Effector memory CD4-positive, alpha-beta T cell (primary cell): Measurements from ENCODE around the gene RAD51B.
A peak's percentile ranks its signal among the peaks of the same experiment; 100 is the strongest.
"Not testable (repeated sequence)": the region's sequence is repeated elsewhere in the genome, so short reads cannot be mapped to it uniquely, and the experiment has no call there.

Experiments
- DNase-seq, 3 donors: peaks; one replicate each; pipeline ENCODE4 v3.0.0-alpha.2; 2020
- H3K27ac ChIP-seq: 2 replicates; pipeline ENCODE4 v1.7.0; 2013; ENCODE audit warnings: mild to moderate bottlenecking, low read length, moderate library complexity; ENCODE audit not compliant: insufficient read depth, poor library complexity, severe bottlenecking
- H3K27me3 ChIP-seq: replicated peaks from 2 replicates; pipeline ENCODE4 v1.7.0; 2013; ENCODE audit warnings: mild to moderate bottlenecking, low read length; ENCODE audit not compliant: insufficient read depth, control insufficient read depth, poor library complexity, severe bottlenecking
- H3K36me3 ChIP-seq: 2 replicates; pipeline ENCODE4 v1.7.0; 2013; ENCODE audit warnings: mild to moderate bottlenecking, low read length, moderate library complexity; ENCODE audit not compliant: control insufficient read depth, insufficient read depth
- H3K4me1 ChIP-seq: 2 replicates; pipeline ENCODE4 v1.7.0; 2013; ENCODE audit warnings: low read length, mild to moderate bottlenecking; ENCODE audit not compliant: control insufficient read depth, insufficient read depth, poor library complexity, severe bottlenecking
- H3K4me3 ChIP-seq: 2 replicates; pipeline ENCODE4 v1.7.0; 2013; ENCODE audit warnings: low read length, low read depth, mild to moderate bottlenecking; ENCODE audit not compliant: insufficient read depth, poor library complexity, severe bottlenecking
- H3K9me3 ChIP-seq: 2 replicates; pipeline ENCODE4 v1.7.0; 2013; ENCODE audit warnings: mild to moderate bottlenecking, low read length, moderate library complexity; ENCODE audit not compliant: control insufficient read depth

Gene RAD51B

DNA sequence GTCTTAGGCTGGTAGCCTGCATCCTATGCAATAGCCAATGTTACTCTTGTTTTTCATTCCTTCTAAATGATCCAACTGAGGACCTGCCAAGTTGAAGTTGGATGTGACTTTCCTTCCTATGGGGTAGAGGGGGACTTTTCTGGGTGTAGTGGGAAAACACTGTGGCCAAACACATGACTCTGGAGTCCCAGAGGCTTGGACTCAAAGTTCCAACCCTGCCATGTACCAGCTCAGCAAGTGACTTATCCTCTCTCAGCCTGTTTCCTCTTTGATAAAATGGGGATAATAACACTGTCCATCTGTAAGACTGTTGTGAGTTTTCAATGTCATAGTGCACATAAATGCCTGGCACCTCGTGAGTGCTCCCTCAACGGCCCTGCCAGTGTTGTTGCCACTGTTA lies 876.3 kb downstream of the RAD51B start:
- no peak overlapping the region for H3K4me3 ChIP-seq
- no peaks in the 10 kb centered on the region for H3K4me1 ChIP-seq
- no peaks in the 10 kb centered on the region for H3K9me3 ChIP-seq
- no peaks in the 10 kb centered on the region for H3K27me3 ChIP-seq
- DNase-seq, result no peak
- H3K27ac ChIP-seq, result no peak overlapping the region
- no peaks in the 10 kb centered on the region for H3K36me3 ChIP-seq

- no peaks in the 10 kb centered on the region for H3K27me3 ChIP-seq
- no peak overlapping the region for H3K4me3 ChIP-seq
- no peak for DNase-seq
- no peaks in the 10 kb centered on the region for H3K9me3 ChIP-seq
- H3K27ac ChIP-seq, result no peak overlapping the region
- no peaks in the 10 kb centered on the region for H3K36me3 ChIP-seq
- no peaks in the 10 kb centered on the region for H3K4me1 ChIP-seq
These were observed 876.7 kb downstream of the RAD51B start for GRCh38 chr14:68696266-68696665.

- H3K4me1 ChIP-seq, result no peaks in the 10 kb centered on the region
- no peaks in the 10 kb centered on the region for H3K9me3 ChIP-seq
- H3K27ac ChIP-seq, result no peak overlapping the region
- DNase-seq, result no peak
- no peak overlapping the region for H3K4me3 ChIP-seq
- no peaks in the 10 kb centered on the region for H3K36me3 ChIP-seq
- no peaks in the 10 kb centered on the region for H3K27me3 ChIP-seq
These were observed 877.3 kb downstream of the RAD51B start for GRCh38 chr14:68696721-68697495.

DNA sequence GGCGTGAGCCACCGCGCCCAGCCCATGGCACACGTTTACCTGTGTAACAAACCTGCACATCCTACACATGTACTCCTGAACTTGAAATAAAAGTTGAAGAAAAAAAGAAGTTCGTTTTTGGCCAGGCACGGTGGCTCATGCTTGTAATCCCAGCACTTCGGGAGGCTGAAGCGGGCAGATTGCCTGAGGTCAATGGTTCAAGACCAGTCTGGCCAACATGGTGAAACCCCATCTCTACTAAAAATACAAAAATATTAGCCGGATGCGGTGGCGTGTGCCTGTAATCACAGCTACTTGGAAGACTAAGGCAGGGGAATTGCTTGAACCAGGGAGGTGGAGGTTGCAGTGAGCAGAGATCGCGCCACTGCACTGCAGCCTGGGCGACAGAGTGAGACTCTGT lies 879.2 kb downstream of the RAD51B start:
- not testable (repeated sequence) for H3K27ac ChIP-seq, H3K4me1 ChIP-seq, H3K36me3 ChIP-seq, H3K4me3 ChIP-seq, H3K27me3 ChIP-seq, DNase-seq, H3K9me3 ChIP-seq

DNA sequence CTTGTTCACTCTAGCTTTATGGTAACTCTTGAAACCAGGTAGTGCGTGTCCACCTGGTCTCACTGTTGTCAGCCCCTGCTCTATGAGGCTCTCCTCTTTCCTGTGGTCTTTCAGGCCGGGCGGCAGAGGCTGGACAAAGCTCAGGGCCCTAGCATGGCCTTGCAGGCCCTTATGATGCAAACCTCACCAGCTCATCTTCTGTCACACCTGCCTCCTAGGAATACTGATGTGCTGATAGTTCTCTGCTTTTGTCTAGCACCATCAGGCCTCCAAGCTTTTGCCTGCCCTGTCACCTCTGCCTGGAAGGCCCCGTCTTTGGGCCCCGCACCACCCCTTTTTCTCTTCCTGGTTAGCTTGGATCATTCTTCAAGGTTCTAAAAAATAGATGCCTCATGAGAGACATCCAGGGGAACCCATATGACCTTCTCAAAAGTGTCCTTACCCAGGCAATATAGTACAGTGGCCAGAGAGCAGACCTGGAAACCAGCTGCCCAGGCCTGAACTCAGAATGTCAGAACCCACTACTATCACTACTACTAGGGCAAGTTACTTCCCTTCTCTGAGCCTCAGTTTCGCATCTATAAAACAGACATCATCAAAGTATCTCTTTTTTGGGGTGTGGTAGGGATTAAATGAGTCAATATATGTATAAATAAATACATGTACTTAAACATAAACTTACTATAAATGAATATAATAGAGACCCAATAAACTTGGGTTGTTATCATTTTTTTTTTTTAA lies 881.6 kb downstream of the RAD51B start:
- H3K27ac ChIP-seq, result no peak overlapping the region
- no peaks in the 10 kb centered on the region for H3K9me3 ChIP-seq
- no peak for DNase-seq
- H3K36me3 ChIP-seq, result no peaks in the 10 kb centered on the region
- no peak overlapping the region for H3K4me3 ChIP-seq
- no peaks in the 10 kb centered on the region for H3K4me1 ChIP-seq
- H3K27me3 ChIP-seq, result no peaks in the 10 kb centered on the region

DNA sequence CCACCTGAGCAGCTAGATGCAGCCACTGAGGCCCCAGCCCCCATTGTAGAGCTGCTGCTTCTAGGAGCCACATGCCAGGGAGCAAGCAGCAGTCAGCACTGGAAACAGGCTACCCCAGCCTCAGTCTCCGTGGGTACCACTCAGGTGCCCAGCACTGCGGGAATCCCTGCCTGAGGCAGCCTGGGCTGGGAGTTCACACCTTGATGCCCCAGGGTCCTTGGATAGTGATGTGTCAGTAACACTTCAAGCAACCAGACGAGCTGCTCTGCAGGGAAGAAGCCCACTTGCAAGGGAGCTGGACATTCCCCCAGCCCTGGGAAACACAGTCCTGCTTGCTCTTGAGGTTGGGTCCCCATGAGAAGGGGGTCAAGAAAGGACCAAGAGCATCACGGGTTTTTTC lies 882.6 kb downstream of the RAD51B start:
- Histone ChIP-seq H3K4me1 (no peaks in the 10 kb centered on the region), H3K4me3 (no peak overlapping the region), H3K27ac (no peak overlapping the region), H3K36me3 (no peaks in the 10 kb centered on the region), H3K9me3 (no peaks in the 10 kb centered on the region), H3K27me3 (no peaks in the 10 kb centered on the region)
- no peak for DNase-seq

DNA sequence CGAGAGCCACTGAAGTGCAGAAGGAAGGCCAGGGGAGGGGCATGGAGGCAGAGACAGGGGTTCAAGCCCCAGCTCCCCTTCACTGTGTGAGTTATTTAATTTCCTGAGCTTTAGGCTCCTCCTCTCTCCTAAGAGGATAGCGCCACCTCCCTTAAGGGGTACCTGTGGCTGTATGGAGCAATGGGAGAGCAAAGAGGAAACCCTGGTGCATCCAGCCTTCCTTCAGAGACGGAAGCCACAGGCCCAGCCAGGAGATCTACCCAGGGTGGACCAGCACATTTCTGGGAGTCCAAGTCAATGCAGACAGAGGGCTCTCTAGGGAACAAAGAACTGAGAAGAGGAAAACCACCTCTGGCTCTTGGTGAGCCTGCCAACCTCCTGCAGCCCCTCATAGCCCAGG lies 883.0 kb downstream of the RAD51B start:
- no peak overlapping the region for H3K27ac ChIP-seq

DNA sequence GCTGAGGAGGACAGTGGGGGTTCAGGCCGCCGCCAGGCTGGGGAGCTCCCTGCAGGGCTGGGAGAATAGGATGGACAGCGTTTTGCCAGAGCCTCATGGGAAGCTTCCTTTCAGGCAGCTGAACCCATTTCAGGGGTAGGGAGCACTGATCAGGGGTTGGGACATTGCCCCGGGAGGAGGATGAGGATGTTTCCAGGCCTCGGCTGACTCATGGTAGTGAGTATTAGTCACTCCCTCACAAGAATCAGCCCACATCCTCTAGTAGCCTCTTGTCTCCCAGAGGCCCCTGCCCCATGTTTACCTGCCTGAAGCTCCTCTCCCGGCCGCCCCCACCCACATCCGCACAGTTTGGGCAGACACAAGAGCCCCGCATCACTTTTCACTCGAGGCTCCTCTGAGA lies 883.5 kb downstream of the RAD51B start:
- Histone ChIP-seq H3K36me3 (no peaks in the 10 kb centered on the region), H3K4me3 (no peak overlapping the region), H3K9me3 (no peaks in the 10 kb centered on the region), H3K4me1 (no peaks in the 10 kb centered on the region), H3K27ac (no peak overlapping the region), H3K27me3 (no peaks in the 10 kb centered on the region)
- DNase-seq, result peak in 1 of 3 donors; percentile 27

More for the DNA sequence above, 883.0 kb downstream of the RAD51B start:
- no peaks in the 10 kb centered on the region for H3K4me1 ChIP-seq
- DNase-seq, result no peak
- no peaks in the 10 kb centered on the region for H3K36me3 ChIP-seq
- no peaks in the 10 kb centered on the region for H3K9me3 ChIP-seq
- H3K4me3 ChIP-seq, result no peak overlapping the region
- H3K27me3 ChIP-seq, result no peaks in the 10 kb centered on the region

GRCh38 chr14:68704736-68705720 lies 885.4 kb downstream of the RAD51B start:
- Histone ChIP-seq H3K36me3 (no peaks in the 10 kb centered on the region), H3K27ac (no peak overlapping the region), H3K9me3 (no peaks in the 10 kb centered on the region), H3K4me3 (no peak overlapping the region), H3K27me3 (no peaks in the 10 kb centered on the region), H3K4me1 (no peaks in the 10 kb centered on the region)
- DNase-seq, result no peak
